ENCODE results near the gene CYP24A1. TPM values are rescaled to one million over a fixed set of nuclear protein-coding genes. Genes with fewer than 3 reads are reported as not detected.
A peak's percentile ranks its signal among the peaks of the same experiment; 100 is the strongest.

CYP24A1 gene
- total and polyA plus RNA-seq, 4 donors = 0.28 to 1.2 (median 0.91) TPM

DNA sequence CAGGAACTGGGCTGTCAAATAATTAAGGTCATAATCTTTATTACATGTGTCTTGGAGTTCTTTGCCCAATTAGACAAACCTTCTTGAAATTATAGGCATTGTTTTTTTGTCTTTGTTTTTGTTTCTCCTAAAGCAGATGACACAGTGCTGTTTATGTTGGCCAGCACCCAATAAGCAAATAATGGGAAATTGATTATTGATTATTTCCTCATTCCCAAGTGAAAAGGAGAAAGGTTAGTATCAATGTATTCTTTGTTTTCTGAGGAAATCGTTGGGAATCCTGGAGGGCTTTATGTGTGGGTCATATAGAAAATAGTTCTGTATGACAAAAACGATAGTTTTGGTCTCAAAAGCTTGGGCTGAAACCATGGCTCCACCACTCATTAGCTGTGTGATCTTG is 4.5 kb upstream of the CYP24A1 start:
- Histone ChIP-seq H3K36me3 (ENCODE audit: control insufficient read depth, insufficient read depth, low read length) (no peaks in the 10 kb centered on the region), H3K4me3 (ENCODE audit: low read depth, low read length) (no peak overlapping the region), H3K27ac (ENCODE audit: low read depth, low read length) (no peak overlapping the region), H3K27me3 (ENCODE audit: control insufficient read depth, insufficient read depth, low read length) (peaks cover 22% of the 10 kb centered on the region), H3K4me1 (ENCODE audit: control insufficient read depth, insufficient read depth, low read length) (peaks cover 15% of the 10 kb centered on the region), H3K9me3 (ENCODE audit: control insufficient read depth, insufficient read depth, low read length) (no peaks in the 10 kb centered on the region)
- no peak for DNase-seq (ENCODE audit: low read depth in 4 of 6, low spot score in 6 of 6)
- 73% methylated on average over 2 of the region's 2 CpGs for WGBS (ENCODE audit: insufficient coverage)

DNA sequence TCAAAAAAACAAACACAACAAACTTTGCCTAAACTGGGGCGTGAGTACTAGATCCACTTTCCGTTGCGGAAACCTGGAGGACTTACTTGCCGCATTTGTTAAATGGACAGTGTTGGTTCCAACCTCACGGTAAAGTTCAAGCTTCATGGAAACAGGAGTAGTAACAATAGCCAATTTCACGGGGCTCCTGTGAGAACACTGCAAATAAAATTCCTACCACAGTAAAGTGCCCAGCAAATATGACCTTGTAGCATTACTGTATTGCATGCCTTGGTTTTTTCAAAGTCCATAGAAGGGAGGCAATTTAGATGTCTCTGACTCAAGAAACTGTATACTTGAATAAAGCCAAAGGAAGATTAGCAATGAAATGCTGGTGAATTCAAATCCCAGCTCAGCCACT is 3.6 kb upstream of the CYP24A1 start:
- Histone ChIP-seq H3K27me3 (ENCODE audit: control insufficient read depth, insufficient read depth, low read length) (peaks cover 31% of the 10 kb centered on the region), H3K27ac (ENCODE audit: low read depth, low read length) (no peak overlapping the region), H3K4me3 (ENCODE audit: low read depth, low read length) (no peak overlapping the region), H3K4me1 (ENCODE audit: control insufficient read depth, insufficient read depth, low read length) (peaks cover 24% of the 10 kb centered on the region), H3K36me3 (ENCODE audit: control insufficient read depth, insufficient read depth, low read length) (no peaks in the 10 kb centered on the region), H3K9me3 (ENCODE audit: control insufficient read depth, insufficient read depth, low read length) (no peaks in the 10 kb centered on the region)
- WGBS (ENCODE audit: insufficient coverage) = 80% methylated on average over 5 of the region's 6 CpGs
- DNase-seq (ENCODE audit: low read depth in 4 of 6, low spot score in 6 of 6) = no peak

DNA sequence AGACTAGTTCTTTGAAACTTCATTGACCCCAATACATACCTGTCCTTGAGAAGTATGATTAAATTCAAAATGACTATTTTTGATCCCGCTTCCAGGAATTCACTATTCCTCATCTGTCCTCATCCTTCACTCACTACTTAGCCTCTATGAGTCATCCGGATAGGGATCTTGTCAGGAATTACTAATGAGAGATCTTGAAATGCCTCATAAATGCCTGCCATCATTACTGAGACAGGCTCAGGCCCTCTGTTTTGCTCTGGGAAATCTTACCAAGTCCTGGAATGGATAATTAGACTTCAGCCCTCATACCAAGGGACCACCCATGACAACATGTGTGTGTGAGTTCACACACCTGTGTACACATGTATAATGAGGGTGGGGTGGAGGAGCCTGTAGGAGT is 2.8 kb upstream of the CYP24A1 start:
- no peak overlapping the region for H3K4me3 ChIP-seq (ENCODE audit: low read depth, low read length)
- H3K27ac ChIP-seq (ENCODE audit: low read depth, low read length) = no peak overlapping the region
- no peaks in the 10 kb centered on the region for H3K9me3 ChIP-seq (ENCODE audit: control insufficient read depth, insufficient read depth, low read length)
- peaks cover 24% of the 10 kb centered on the region for H3K4me1 ChIP-seq (ENCODE audit: control insufficient read depth, insufficient read depth, low read length)
- H3K36me3 ChIP-seq (ENCODE audit: control insufficient read depth, insufficient read depth, low read length) = no peaks in the 10 kb centered on the region
- 80% methylated on average over 1 of the region's 2 CpGs for WGBS (ENCODE audit: insufficient coverage)
- H3K27me3 ChIP-seq (ENCODE audit: control insufficient read depth, insufficient read depth, low read length) = peaks cover 37% of the 10 kb centered on the region
- DNase-seq (ENCODE audit: low read depth in 4 of 6, low spot score in 6 of 6) = no peak

DNA sequence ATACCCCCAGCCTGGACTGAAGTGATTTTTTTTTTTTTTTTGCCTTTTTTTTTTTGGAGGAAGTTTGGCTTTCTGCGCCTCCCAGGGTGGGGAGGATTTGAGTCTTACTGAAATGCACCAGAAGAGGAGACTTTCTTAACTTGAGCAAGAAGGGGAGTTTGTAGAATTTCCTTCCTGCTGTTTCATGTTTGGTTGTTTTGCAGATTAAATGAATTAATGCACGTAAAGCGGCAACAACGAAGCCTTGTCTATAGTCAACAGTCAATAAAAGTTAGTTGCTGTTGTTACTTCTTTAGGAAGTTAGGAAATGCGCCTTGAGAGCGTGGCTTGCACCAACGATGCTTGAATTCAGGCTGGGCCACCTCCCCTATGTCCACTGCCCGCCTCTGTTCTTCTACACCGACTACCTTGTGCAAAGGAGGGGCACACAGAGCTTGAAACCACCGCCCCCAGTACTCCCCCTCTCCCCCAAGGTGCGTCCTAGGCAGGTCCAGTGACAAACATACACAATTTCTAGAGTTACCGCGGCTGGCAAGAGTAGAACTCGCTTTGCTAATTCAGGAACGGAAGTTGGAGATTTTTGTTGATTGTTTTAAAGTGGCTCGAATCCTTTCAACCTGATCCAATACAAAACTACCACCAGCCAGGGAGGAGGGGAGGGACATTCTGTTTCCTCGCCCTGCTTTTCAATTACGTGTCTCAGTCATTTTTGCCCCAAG is 830 bp upstream of the CYP24A1 start:
- 7% methylated on average over 6 of the region's 18 CpGs for WGBS (ENCODE audit: insufficient coverage)
- no peak overlapping the region for H3K4me3 ChIP-seq (ENCODE audit: low read depth, low read length)

DNA sequence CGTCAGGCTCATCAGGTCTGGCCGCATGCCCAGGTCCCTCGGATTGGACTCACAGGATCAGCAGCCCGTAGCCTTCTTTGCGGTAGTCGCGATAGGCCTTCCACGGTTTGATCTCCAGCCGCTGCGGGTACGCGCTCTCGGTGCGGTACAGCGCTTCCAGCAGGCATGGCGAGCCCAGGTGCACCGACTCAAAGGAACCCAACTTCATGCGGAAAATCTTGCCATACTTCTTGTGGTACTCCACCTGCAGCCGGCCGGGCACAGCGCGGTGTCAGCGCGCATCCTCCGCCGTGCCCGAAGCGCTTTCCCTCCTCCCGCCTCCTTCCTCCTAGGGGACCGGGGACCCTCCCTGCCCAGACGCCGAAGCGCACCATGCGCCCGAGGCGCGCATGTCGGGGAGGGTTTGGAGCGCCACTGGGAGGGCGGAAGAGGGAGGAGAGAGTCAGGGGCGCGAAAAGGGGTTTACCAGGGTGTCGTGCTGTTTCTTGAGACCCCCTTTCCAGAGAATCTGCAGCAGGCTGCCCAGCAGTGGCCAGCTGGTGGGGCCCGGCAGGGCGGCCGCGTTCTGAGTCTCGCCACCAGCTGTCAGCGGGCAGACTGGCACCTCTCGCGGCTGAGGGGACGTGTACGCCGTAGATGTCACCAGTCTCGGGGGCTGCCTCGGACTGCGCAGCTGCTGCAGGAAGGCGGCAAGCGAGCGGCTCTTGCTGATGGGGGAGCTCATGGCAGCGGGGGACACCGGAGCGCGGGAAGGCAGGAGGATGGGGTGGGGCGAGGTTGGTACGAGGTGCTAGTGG is 732 bp downstream of the CYP24A1 start:
- Histone ChIP-seq H3K4me1 (ENCODE audit: control insufficient read depth, insufficient read depth, low read length) (peaks cover 24% of the 10 kb centered on the region), H3K4me3 (ENCODE audit: low read depth, low read length) (no peak overlapping the region), H3K36me3 (ENCODE audit: control insufficient read depth, insufficient read depth, low read length) (no peaks in the 10 kb centered on the region), H3K27ac (ENCODE audit: low read depth, low read length) (no peak overlapping the region), H3K9me3 (ENCODE audit: control insufficient read depth, insufficient read depth, low read length) (no peaks in the 10 kb centered on the region), H3K27me3 (ENCODE audit: control insufficient read depth, insufficient read depth, low read length) (peaks cover 56% of the 10 kb centered on the region)
- WGBS (ENCODE audit: insufficient coverage) = under 1% methylated on average over 65 of the region's 66 CpGs
- peak in 3 of 6 donors; percentile 19 to 77 (median 65) for DNase-seq (ENCODE audit: low read depth in 4 of 6, low spot score in 6 of 6)

More for the DNA sequence above, 830 bp upstream of the CYP24A1 start:
- Histone ChIP-seq H3K27me3 (ENCODE audit: control insufficient read depth, insufficient read depth, low read length) (peaks cover 53% of the 10 kb centered on the region), H3K4me1 (ENCODE audit: control insufficient read depth, insufficient read depth, low read length) (peaks cover 24% of the 10 kb centered on the region), H3K27ac (ENCODE audit: low read depth, low read length) (no peak overlapping the region), H3K36me3 (ENCODE audit: control insufficient read depth, insufficient read depth, low read length) (no peaks in the 10 kb centered on the region), H3K9me3 (ENCODE audit: control insufficient read depth, insufficient read depth, low read length) (no peaks in the 10 kb centered on the region)
- peak in 2 of 6 donors; percentile 7 to 8 for DNase-seq (ENCODE audit: low read depth in 4 of 6, low spot score in 6 of 6)

DNA sequence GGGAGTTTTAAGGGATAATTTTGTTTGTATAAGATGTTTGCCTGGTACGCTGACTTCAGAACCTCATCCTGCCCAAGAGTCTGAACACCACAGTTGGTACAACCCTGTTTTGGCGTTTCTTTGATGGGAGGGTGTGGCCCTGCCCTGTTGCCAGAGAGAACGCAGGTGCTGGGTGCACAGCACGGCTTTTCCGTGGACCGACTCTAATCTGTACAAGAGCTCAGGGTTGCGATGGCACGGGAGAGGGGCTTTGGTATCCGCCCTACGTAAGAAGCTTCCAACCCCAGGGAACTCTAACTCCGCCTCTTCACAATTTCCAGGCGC is 1.3 kb downstream of the CYP24A1 start:
- Histone ChIP-seq H3K4me3 (ENCODE audit: low read depth, low read length) (no peak overlapping the region), H3K27me3 (ENCODE audit: control insufficient read depth, insufficient read depth, low read length) (peaks cover 60% of the 10 kb centered on the region), H3K9me3 (ENCODE audit: control insufficient read depth, insufficient read depth, low read length) (no peaks in the 10 kb centered on the region), H3K36me3 (ENCODE audit: control insufficient read depth, insufficient read depth, low read length) (no peaks in the 10 kb centered on the region), H3K4me1 (ENCODE audit: control insufficient read depth, insufficient read depth, low read length) (peaks cover 24% of the 10 kb centered on the region), H3K27ac (ENCODE audit: low read depth, low read length) (no peak overlapping the region)
- peak in 2 of 6 donors; percentile 4 to 24 for DNase-seq (ENCODE audit: low read depth in 4 of 6, low spot score in 6 of 6)
- WGBS (ENCODE audit: insufficient coverage) = 18% methylated on average over 7 of the region's 12 CpGs

DNA sequence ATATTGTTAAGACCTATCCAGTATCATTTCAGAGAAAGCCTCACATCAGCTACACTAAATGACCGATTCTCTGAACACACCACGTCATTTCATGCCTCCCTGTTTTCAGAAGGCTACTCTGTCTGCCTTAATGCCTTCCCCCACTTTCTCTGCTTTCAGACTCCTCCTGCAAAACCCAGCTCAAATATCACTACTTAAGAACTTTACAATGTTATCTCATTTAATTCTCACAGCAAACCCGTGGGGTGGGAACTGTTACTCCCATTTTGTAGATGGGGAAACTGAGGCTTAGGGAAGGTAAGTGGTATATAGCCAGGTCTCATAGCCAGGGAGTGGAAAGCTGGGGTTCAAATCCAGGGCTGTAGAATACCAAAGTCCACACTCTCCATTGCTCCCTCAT is 2.8 kb downstream of the CYP24A1 start:
- peaks cover 24% of the 10 kb centered on the region for H3K4me1 ChIP-seq (ENCODE audit: control insufficient read depth, insufficient read depth, low read length)
- no peak overlapping the region for H3K4me3 ChIP-seq (ENCODE audit: low read depth, low read length)
- peaks cover 60% of the 10 kb centered on the region for H3K27me3 ChIP-seq (ENCODE audit: control insufficient read depth, insufficient read depth, low read length)
- DNase-seq (ENCODE audit: low read depth in 4 of 6, low spot score in 6 of 6) = no peak
- no peaks in the 10 kb centered on the region for H3K9me3 ChIP-seq (ENCODE audit: control insufficient read depth, insufficient read depth, low read length)
- no peak overlapping the region for H3K27ac ChIP-seq (ENCODE audit: low read depth, low read length)
- WGBS (ENCODE audit: insufficient coverage) = 69% methylated on average over 2 of the region's 3 CpGs
- no peaks in the 10 kb centered on the region for H3K36me3 ChIP-seq (ENCODE audit: control insufficient read depth, insufficient read depth, low read length)

DNA sequence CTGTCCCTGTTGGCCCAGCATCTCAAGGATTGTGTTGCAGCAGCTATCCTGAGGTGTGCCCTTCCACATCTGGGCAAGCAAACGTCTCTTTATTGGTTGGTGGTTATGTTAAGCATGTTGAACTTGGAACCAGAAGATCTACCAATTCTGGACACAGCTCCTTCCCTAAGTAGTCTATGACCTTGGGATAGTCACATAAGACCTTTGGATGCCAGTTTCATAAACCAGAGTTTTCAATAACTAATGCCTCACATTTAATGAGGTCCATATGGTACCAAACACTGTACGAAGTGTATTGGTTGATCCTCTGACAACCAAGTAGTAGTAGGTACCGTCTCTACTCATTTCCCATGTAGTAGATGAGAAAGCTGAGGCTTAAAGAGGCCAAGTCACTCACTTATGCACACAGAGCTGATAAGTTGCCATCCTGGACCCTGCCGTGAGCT is 3.7 kb downstream of the CYP24A1 start:
- Histone ChIP-seq H3K27me3 (ENCODE audit: control insufficient read depth, insufficient read depth, low read length) (peaks cover 55% of the 10 kb centered on the region), H3K4me3 (ENCODE audit: low read depth, low read length) (no peak overlapping the region), H3K27ac (ENCODE audit: low read depth, low read length) (no peak overlapping the region), H3K36me3 (ENCODE audit: control insufficient read depth, insufficient read depth, low read length) (no peaks in the 10 kb centered on the region), H3K9me3 (ENCODE audit: control insufficient read depth, insufficient read depth, low read length) (no peaks in the 10 kb centered on the region), H3K4me1 (ENCODE audit: control insufficient read depth, insufficient read depth, low read length) (peaks cover 24% of the 10 kb centered on the region)
- 93% methylated on average over 2 of the region's 4 CpGs for WGBS (ENCODE audit: insufficient coverage)
- no peak for DNase-seq (ENCODE audit: low read depth in 4 of 6, low spot score in 6 of 6)

DNA sequence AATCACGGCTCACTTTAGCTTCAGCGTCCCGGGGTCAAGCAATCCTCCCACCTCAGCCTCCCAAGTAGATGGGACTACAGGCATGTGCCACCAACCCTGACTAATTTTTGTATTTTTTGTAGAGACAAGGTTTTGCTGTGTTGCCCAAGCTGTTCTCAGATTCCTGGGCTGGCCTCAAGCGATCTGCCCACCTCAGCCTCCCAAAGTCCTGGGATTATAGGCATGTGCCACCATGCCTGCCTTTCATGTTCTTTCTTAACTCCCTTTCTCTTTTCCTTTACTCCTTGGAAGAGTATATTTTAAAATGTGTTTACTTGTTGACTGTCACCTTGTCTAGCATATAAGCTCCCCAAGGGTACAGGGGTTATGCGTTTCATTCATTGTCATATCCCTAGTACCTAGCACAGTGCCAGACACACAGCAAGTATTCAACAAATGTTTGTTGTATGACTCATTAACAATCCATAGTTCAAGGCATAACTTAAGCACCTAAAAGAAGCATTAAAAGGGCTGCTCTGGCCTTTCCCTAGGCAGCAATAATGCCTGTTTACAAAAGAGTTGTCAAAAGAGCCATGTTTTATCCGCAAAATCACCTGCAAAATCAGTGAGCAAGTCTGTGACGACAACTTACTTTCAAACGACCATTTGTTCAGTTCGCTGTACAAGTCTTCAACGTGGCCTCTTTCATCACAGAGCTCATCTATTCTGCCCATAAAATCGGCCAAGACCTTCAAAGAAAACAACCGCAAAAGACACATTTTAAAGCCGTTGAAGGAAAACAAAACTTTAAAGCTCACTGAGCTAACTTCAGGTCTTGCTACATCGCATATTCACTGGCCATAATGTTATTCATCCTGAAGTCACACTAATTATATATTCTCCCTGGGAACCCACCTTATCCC is 4.6 kb downstream of the CYP24A1 start:
- Histone ChIP-seq H3K4me3 (ENCODE audit: low read depth, low read length) (no peak overlapping the region), H3K4me1 (ENCODE audit: control insufficient read depth, insufficient read depth, low read length) (peaks cover 18% of the 10 kb centered on the region), H3K36me3 (ENCODE audit: control insufficient read depth, insufficient read depth, low read length) (no peaks in the 10 kb centered on the region), H3K27ac (ENCODE audit: low read depth, low read length) (no peak overlapping the region), H3K9me3 (ENCODE audit: control insufficient read depth, insufficient read depth, low read length) (no peaks in the 10 kb centered on the region), H3K27me3 (ENCODE audit: control insufficient read depth, insufficient read depth, low read length) (peaks cover 46% of the 10 kb centered on the region)
- no peak for DNase-seq (ENCODE audit: low read depth in 4 of 6, low spot score in 6 of 6)
- 75% methylated on average over 13 of the region's 14 CpGs for WGBS (ENCODE audit: insufficient coverage)
